ENCODE results near the gene PON1. TPM values are rescaled to one million over a fixed set of nuclear protein-coding genes. Genes with fewer than 3 reads are reported as not detected.

Gene PON1
- polyA plus RNA-seq, 1 experiment = not detected

DNA sequence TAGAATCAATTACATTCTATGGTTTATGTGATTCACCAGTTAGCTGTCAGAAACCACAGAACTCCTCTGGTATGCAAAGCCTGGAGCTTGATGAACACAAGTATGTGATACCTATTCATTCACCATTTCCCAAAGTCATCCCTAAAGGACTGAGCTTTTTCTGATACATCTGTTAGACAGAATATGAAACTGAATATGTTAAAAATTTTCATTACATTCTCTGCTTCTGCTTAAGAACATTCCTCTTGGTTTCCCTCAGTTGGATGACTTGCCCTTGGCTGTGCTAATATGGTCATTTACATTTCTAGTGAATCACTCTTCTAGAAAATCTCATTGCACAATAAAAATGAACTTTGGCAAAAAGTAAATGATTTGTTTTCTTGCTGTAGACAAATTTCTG lies 10.8 kb upstream of the PON1 start:
- TF ChIP-seq, protein P1, sequence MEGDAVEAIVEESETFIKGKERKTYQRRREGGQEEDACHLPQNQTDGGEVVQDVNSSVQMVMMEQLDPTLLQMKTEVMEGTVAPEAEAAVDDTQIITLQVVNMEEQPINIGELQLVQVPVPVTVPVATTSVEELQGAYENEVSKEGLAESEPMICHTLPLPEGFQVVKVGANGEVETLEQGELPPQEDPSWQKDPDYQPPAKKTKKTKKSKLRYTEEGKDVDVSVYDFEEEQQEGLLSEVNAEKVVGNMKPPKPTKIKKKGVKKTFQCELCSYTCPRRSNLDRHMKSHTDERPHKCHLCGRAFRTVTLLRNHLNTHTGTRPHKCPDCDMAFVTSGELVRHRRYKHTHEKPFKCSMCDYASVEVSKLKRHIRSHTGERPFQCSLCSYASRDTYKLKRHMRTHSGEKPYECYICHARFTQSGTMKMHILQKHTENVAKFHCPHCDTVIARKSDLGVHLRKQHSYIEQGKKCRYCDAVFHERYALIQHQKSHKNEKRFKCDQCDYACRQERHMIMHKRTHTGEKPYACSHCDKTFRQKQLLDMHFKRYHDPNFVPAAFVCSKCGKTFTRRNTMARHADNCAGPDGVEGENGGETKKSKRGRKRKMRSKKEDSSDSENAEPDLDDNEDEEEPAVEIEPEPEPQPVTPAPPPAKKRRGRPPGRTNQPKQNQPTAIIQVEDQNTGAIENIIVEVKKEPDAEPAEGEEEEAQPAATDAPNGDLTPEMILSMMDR (IDR thresholded peaks at IDR 0.05; ENCODE audit: low read depth, low read length) = no peak
- POLR2A ChIA-PET = no interaction called here
- no peak for DNase-seq (ENCODE audit: low read depth, low spot score)
- H3K27me3 ChIP-seq (ENCODE audit: control insufficient read depth, insufficient read depth, low read length) = no peaks in the 10 kb centered on the region
- H3K27ac ChIP-seq (ENCODE audit: low read depth, low read length) = no peak overlapping the region
- H3K4me3 ChIP-seq (ENCODE audit: low read depth, low read length) = no peak overlapping the region
- CTCF ChIA-PET = no interaction called here
- H3K9me3 ChIP-seq (ENCODE audit: control insufficient read depth, insufficient read depth, low read length) = no peaks in the 10 kb centered on the region

DNA sequence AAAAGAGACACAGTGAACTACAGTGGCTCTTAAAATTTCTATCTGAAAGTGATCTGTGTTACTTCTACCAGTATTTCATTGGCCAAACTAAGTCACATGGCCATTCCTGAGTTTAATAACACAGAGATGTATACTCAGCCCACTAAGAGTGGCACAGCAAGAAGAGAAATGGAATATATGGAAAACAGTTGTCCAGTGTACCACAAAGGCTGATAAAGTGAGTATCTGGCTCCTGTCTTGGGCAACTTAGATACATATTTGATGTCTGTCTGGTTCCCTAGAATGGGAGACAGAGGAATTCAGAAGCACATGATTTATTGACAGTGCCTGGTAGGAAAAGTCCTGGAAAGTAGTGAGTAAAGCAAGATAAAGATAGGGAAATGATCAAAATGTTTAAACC lies 10.1 kb upstream of the PON1 start:
- CTCF ChIA-PET = no interaction called here
- no peaks in the 10 kb centered on the region for H3K27me3 ChIP-seq (ENCODE audit: control insufficient read depth, insufficient read depth, low read length)
- no peak for DNase-seq (ENCODE audit: low read depth, low spot score)
- H3K4me3 ChIP-seq (ENCODE audit: low read depth, low read length) = no peak overlapping the region
- H3K9me3 ChIP-seq (ENCODE audit: control insufficient read depth, insufficient read depth, low read length) = no peaks in the 10 kb centered on the region
- TF ChIP-seq, protein P1 (IDR thresholded peaks at IDR 0.05; ENCODE audit: low read depth, low read length) = no peak
- POLR2A ChIA-PET = no interaction called here
- no peak overlapping the region for H3K27ac ChIP-seq (ENCODE audit: low read depth, low read length)

DNA sequence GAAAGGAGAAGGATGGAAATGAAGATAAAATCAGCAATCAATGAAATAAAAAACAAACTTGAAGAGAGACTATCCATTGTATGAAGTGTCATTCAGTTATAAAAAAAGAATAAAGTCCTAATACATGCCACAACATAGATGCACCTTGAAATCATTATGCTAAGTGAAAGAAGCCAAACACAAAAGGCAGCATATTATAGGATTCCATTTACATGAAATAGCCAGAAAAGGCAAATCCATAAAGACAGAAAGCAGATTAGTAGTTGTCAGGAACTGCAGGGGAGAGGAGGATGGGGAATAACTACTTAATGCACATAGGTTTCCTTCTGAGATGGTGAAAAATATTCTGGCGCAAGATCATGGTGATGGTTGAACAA lies 6.6 kb upstream of the PON1 start:
- Histone ChIP-seq H3K27ac (ENCODE audit: low read depth, low read length) (no peak overlapping the region), H3K4me3 (ENCODE audit: low read depth, low read length) (no peak overlapping the region; the same call in 1 of the 2 replicates), H3K27me3 (ENCODE audit: control insufficient read depth, insufficient read depth, low read length) (no peaks in the 10 kb centered on the region), H3K9me3 (ENCODE audit: control insufficient read depth, insufficient read depth, low read length) (no peaks in the 10 kb centered on the region)
- no peak for DNase-seq (ENCODE audit: low read depth, low spot score)
- ChIA-PET CTCF (no interaction called here), POLR2A (no interaction called here)
- TF ChIP-seq, protein P1 (IDR thresholded peaks at IDR 0.05; ENCODE audit: low read depth, low read length) = no peak

DNA sequence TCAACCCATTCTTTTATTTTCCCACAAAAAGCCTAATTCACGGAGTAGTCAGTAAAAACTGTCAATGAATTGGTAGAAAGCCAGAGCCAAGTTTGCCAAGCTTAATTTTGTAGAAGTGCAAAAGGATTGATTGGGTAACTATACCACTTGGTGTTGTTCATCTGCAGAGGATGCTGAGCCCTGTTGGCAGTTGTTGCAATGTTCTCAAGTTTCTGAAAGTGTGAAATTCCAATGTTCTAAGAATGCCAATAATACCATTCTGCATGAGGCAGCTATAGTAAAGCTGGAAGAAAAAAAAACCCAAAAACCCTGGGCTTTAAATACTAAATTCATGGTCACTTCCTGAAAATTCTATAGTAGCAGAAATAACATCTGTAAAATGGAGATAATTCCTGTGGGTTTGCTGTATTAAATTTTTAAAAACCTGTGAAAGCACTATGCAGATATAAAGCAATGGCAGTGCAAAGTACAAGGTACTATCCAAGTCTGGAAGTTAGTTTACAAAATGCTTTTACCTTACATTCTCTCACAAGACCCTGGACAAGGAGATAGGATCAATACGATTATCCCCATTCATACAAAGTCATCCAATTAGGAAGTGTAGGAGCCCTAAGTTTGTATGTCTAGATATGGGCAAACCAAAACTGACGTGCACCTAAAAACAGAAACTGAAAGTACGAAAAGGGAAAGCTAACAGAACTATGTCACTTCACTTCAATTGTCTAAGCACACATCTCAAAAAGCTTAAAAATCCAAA lies 6.0 kb upstream of the PON1 start:
- no peak for DNase-seq (ENCODE audit: low read depth, low spot score)

DNA sequence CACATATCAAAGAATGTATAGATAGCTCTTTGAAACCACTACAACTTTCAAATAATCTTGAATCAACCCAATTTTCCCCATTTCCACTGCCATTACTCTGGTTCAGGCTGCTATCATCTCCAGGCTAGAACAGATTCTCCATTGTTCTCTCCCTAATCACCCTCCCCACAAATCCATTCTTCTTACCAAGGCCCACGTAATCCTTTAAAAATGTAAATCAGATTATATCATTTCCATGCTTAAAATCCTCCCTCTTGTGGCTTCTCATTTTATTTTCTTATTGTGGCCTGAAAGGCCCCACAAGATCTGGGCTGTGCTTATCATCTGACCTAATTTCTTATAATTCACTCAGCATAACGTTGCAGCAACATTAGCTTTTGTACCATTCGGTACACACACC lies 3.0 kb upstream of the PON1 start:
- H3K27ac ChIP-seq (ENCODE audit: low read depth, low read length) = no peak overlapping the region
- no peaks in the 10 kb centered on the region for H3K9me3 ChIP-seq (ENCODE audit: control insufficient read depth, insufficient read depth, low read length)
- H3K4me3 ChIP-seq (ENCODE audit: low read depth, low read length) = no peak overlapping the region
- TF ChIP-seq, protein P1 (IDR thresholded peaks at IDR 0.05; ENCODE audit: low read depth, low read length) = no peak
- DNase-seq (ENCODE audit: low read depth, low spot score) = no peak
- POLR2A ChIA-PET = no interaction called here
- CTCF ChIA-PET = interaction anchor here (0.5 kb wide), 1 partner anchor 294 kb away, joined by 3 read pairs; no protein-coding TSS in a partner anchor
- H3K27me3 ChIP-seq (ENCODE audit: control insufficient read depth, insufficient read depth, low read length) = no peaks in the 10 kb centered on the region

More for the DNA sequence above, 6.0 kb upstream of the PON1 start:
- Histone ChIP-seq H3K4me3 (ENCODE audit: low read depth, low read length) (peak overlapping the region; percentile 38), H3K9me3 (ENCODE audit: control insufficient read depth, insufficient read depth, low read length) (no peaks in the 10 kb centered on the region), H3K27me3 (ENCODE audit: control insufficient read depth, insufficient read depth, low read length) (no peaks in the 10 kb centered on the region), H3K27ac (ENCODE audit: low read depth, low read length) (no peak overlapping the region)
- TF ChIP-seq, protein P1 (IDR thresholded peaks at IDR 0.05; ENCODE audit: low read depth, low read length) = no peak
- POLR2A ChIA-PET = no interaction called here
- CTCF ChIA-PET = no interaction called here

Data from AG04450 (cell line).